Neural progenitor cell (in vitro differentiated cells): ENCODE data around the gene ESYT3. TPM values are rescaled to one million over a fixed set of nuclear protein-coding genes. Genes with fewer than 3 reads are reported as not detected.

Source experiments
- DNase-seq: peaks from one replicate; pipeline ENCODE4 v3.0.0-alpha.2; 2016; ENCODE audit warnings: low spot score
- H2AFZ ChIP-seq: fragments of 200-600 bp; sonication (generic); replicated peaks from 2 replicates; pipeline ENCODE4 v1.6.1; 2016; ENCODE audit warnings: antibody characterized with exemption
- H3F3A ChIP-seq: fragments of 200-600 bp; sonication (generic); 2 replicates; pipeline ENCODE4 v1.6.1; 2016; ENCODE audit warnings: antibody characterized with exemption, low read depth
- H3K27ac ChIP-seq: fragments of 200-600 bp; sonication (generic); 2 replicates; pipeline ENCODE4 v1.5.1; 2016; ENCODE audit warnings: mild to moderate bottlenecking
- H3K27me3 ChIP-seq: fragments of 200-600 bp; sonication (generic); 2 replicates; pipeline ENCODE4 v1.6.1; 2016; ENCODE audit warnings: mild to moderate bottlenecking, moderate library complexity
- H3K36me3 ChIP-seq: fragments of 200-600 bp; sonication (generic); 2 replicates; pipeline ENCODE4 v1.5.1; 2016
- H3K4me1 ChIP-seq: fragments of 200-600 bp; sonication (generic); 2 replicates; pipeline ENCODE4 v1.6.1; 2016; ENCODE audit warnings: mixed run types
- H3K4me2 ChIP-seq: fragments of 200-600 bp; sonication (generic); 2 replicates; pipeline ENCODE4 v1.6.1; 2016
- H3K4me3 ChIP-seq: fragments of 200-600 bp; sonication (generic); 2 replicates; pipeline ENCODE4 v1.5.1; 2016
- H3K79me2 ChIP-seq: fragments of 200-600 bp; sonication (generic); 2 replicates; pipeline ENCODE4 v1.6.1; 2016; ENCODE audit warnings: low read depth
- H3K9ac ChIP-seq: fragments of 200-600 bp; sonication (generic); 2 replicates; pipeline ENCODE4 v1.6.1; 2016
- H3K9me3 ChIP-seq: fragments of 200-600 bp; sonication (generic); 2 replicates; pipeline ENCODE4 v1.5.1; 2016; ENCODE audit warnings: low read depth
- H4K20me1 ChIP-seq: fragments of 200-600 bp; sonication (generic); 2 replicates; pipeline ENCODE4 v1.6.1; 2016; ENCODE audit warnings: low read depth
- H3K27ac Mint-ChIP-seq: 3 replicates; pipeline ENCODE4 v1.8.0; 2021; ENCODE audit warnings: mixed read lengths
- H3K27me3 Mint-ChIP-seq: 2 replicates; pipeline ENCODE4 v1.8.0; 2022; ENCODE audit warnings: low read depth, mild to moderate bottlenecking, inconsistent platforms, moderate library complexity, mixed read lengths; ENCODE audit not compliant: insufficient read depth
- H3K36me3 Mint-ChIP-seq: 3 replicates; pipeline ENCODE4 v1.8.0; 2021; ENCODE audit warnings: mixed read lengths
- H3K4me1 Mint-ChIP-seq: 3 replicates; pipeline ENCODE4 v1.8.0; 2021; ENCODE audit warnings: mixed read lengths
- H3K4me3 Mint-ChIP-seq: 3 replicates; pipeline ENCODE4 v1.8.0; 2021; ENCODE audit warnings: mild to moderate bottlenecking, moderate library complexity, mixed read lengths
- H3K9me3 Mint-ChIP-seq: 3 replicates; pipeline ENCODE4 v1.8.0; 2020; ENCODE audit warnings: mixed read lengths
- EZH2 ChIP-seq: fragments of 200-600 bp; sonication (generic); IDR thresholded peaks from 2 replicates; pipeline ENCODE4 v1.6.1; 2017; ENCODE audit warnings: antibody characterized with exemption, mild to moderate bottlenecking, moderate library complexity
- EZH2phosphoT487 ChIP-seq: fragments of 200-600 bp; sonication (generic); IDR thresholded peaks from 2 replicates; pipeline ENCODE4 v1.6.1; 2017; ENCODE audit warnings: antibody characterized with exemption
- total RNA-seq: library from RNA; depleted of rRNA; stranded (reverse); fragments of >200 nt; gene quantifications from 2 replicates; pipeline ENCODE4 v1.2.3, GENCODE V29; 2015; ENCODE audit warnings: low replicate concordance
- TF ChIP-seq, protein P1 (sequence below): fragments of 200-600 bp; sonication (generic); IDR thresholded peaks from 2 replicates; pipeline ENCODE4 v1.5.1; 2017; ENCODE audit warnings: antibody characterized with exemption, mild to moderate bottlenecking

ESYT3 gene
- total RNA-seq, 1 donor from 2014 or later: 1.4 TPM

GRCh38 chr3:138405486-138405885 is 28.9 kb upstream of the ESYT3 start:
- Histone ChIP-seq H3K9me3 (no peaks in the 10 kb centered on the region), H3K27me3 (no peaks in the 10 kb centered on the region), H3K9ac (no peak overlapping the region), H3K4me3 (no peak overlapping the region), H3K27ac (no peak overlapping the region), H2AFZ (no peak overlapping the region), H3K79me2 (no peaks in the 10 kb centered on the region), H3K4me1 (peaks cover 7% of the 10 kb centered on the region), H3K36me3 (no peaks in the 10 kb centered on the region), H4K20me1 (no peaks in the 10 kb centered on the region), H3K4me2 (no peak overlapping the region), H3F3A (no peaks in the 10 kb centered on the region)
- Mint-ChIP-seq H3K9me3 (no peaks in the 10 kb centered on the region), H3K36me3 (peaks cover 17% of the 10 kb centered on the region), H3K27me3 (peaks cover 4% of the 10 kb centered on the region), H3K4me3 (no peak overlapping the region), H3K4me1 (no peaks in the 10 kb centered on the region), H3K27ac (no peak overlapping the region)
- TF ChIP-seq, protein P1, sequence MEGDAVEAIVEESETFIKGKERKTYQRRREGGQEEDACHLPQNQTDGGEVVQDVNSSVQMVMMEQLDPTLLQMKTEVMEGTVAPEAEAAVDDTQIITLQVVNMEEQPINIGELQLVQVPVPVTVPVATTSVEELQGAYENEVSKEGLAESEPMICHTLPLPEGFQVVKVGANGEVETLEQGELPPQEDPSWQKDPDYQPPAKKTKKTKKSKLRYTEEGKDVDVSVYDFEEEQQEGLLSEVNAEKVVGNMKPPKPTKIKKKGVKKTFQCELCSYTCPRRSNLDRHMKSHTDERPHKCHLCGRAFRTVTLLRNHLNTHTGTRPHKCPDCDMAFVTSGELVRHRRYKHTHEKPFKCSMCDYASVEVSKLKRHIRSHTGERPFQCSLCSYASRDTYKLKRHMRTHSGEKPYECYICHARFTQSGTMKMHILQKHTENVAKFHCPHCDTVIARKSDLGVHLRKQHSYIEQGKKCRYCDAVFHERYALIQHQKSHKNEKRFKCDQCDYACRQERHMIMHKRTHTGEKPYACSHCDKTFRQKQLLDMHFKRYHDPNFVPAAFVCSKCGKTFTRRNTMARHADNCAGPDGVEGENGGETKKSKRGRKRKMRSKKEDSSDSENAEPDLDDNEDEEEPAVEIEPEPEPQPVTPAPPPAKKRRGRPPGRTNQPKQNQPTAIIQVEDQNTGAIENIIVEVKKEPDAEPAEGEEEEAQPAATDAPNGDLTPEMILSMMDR: no peak
- TF ChIP-seq EZH2phosphoT487 (no peak), EZH2 (no peak)
- DNase-seq: no peak

- DNase-seq: no peak
- H3K4me3 Mint-ChIP-seq: no peak overlapping the region
- no peaks in the 10 kb centered on the region for H3K36me3 ChIP-seq
- no peak overlapping the region for H3K27ac ChIP-seq
- H3K4me1 ChIP-seq: peaks cover 7% of the 10 kb centered on the region
- peaks cover 6% of the 10 kb centered on the region for H3K27me3 Mint-ChIP-seq
- H3F3A ChIP-seq: no peaks in the 10 kb centered on the region
- H3K36me3 Mint-ChIP-seq: peaks cover 9% of the 10 kb centered on the region
- no peaks in the 10 kb centered on the region for H3K9me3 Mint-ChIP-seq
- H3K9me3 ChIP-seq: no peaks in the 10 kb centered on the region
- H3K4me3 ChIP-seq: no peak overlapping the region
- no peak overlapping the region for H3K9ac ChIP-seq
- H3K27ac Mint-ChIP-seq: no peak overlapping the region
- H2AFZ ChIP-seq: no peak overlapping the region
- H4K20me1 ChIP-seq: no peaks in the 10 kb centered on the region
- TF ChIP-seq EZH2 (no peak), EZH2phosphoT487 (no peak)
- H3K79me2 ChIP-seq: no peaks in the 10 kb centered on the region
- H3K27me3 ChIP-seq: no peaks in the 10 kb centered on the region
- H3K4me2 ChIP-seq: no peak overlapping the region
- H3K4me1 Mint-ChIP-seq: no peaks in the 10 kb centered on the region
Observed at GRCh38 chr3:138406606-138407005, 27.8 kb upstream of the ESYT3 start.

- TF ChIP-seq, protein P1: no peak
- no peak for TF ChIP-seq EZH2phosphoT487
- Mint-ChIP-seq H3K27me3 (peaks cover 4% of the 10 kb centered on the region), H3K4me3 (no peak overlapping the region), H3K36me3 (peaks cover 9% of the 10 kb centered on the region), H3K4me1 (no peaks in the 10 kb centered on the region), H3K9me3 (no peaks in the 10 kb centered on the region), H3K27ac (no peak overlapping the region)
- H3K4me1 ChIP-seq: peaks cover 7% of the 10 kb centered on the region
- H4K20me1 ChIP-seq: no peaks in the 10 kb centered on the region
- H2AFZ ChIP-seq: no peak overlapping the region
- H3K9ac ChIP-seq: no peak overlapping the region
- no peaks in the 10 kb centered on the region for H3F3A ChIP-seq
- DNase-seq: no peak
- no peak overlapping the region for H3K4me3 ChIP-seq
- H3K27me3 ChIP-seq: no peaks in the 10 kb centered on the region
- H3K27ac ChIP-seq: no peak overlapping the region
- no peaks in the 10 kb centered on the region for H3K79me2 ChIP-seq
- H3K36me3 ChIP-seq: no peaks in the 10 kb centered on the region
- H3K4me2 ChIP-seq: no peak overlapping the region
- H3K9me3 ChIP-seq: no peaks in the 10 kb centered on the region
Observed at GRCh38 chr3:138407236-138407907, 27.0 kb upstream of the ESYT3 start.

DNA sequence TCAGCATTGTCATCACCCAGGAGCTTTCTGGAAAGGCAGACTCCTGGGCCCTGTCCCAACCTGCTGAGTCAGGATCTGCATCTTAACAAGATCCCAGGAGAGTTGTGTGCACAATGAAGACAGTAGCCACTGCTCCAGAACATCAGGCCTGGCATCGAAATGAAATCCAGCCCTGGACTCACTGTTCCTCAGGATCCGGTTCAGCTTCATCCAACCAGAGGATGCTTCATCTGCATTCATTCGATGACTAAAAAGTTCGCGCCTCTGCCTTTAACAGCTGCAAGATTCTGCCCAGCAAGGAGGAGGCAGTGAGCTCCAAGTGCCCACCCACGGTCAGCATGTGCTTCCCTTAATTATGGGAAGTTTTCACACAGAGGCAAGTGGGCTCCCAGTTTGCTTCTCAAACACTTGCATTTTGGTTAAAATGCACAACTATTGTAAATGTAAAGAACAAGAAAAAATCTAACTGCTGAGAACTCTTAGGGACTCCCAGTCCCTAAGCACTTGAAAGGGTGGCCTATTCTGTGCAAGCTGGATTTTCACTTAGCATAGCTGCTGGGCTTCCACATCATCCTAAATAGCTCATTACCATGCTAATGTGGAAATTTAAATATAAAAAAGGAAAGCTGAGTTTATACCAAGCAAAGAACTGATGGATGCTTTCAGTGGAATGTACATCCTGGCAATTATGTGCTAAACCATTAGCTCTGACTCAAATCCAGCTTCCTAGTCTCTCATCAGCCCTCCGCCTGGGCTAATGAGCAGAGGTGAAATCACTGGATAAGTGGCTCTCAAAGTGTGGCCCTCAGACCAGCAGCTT is 25.5 kb upstream of the ESYT3 start:
- Histone ChIP-seq H3K27me3 (no peaks in the 10 kb centered on the region), H3K36me3 (no peaks in the 10 kb centered on the region), H4K20me1 (no peaks in the 10 kb centered on the region), H3K4me3 (no peak overlapping the region), H3K4me1 (no peaks in the 10 kb centered on the region), H2AFZ (no peak overlapping the region), H3K79me2 (no peaks in the 10 kb centered on the region), H3K9ac (no peak overlapping the region), H3F3A (no peaks in the 10 kb centered on the region), H3K4me2 (no peak overlapping the region), H3K9me3 (no peaks in the 10 kb centered on the region), H3K27ac (no peak overlapping the region)
- DNase-seq: no peak
- Mint-ChIP-seq H3K4me1 (no peaks in the 10 kb centered on the region), H3K27me3 (peaks cover 4% of the 10 kb centered on the region), H3K9me3 (no peaks in the 10 kb centered on the region), H3K4me3 (no peak overlapping the region), H3K36me3 (peaks cover 6% of the 10 kb centered on the region), H3K27ac (no peak overlapping the region)
- no peak for TF ChIP-seq EZH2
- TF ChIP-seq EZH2phosphoT487: no peak
- TF ChIP-seq, protein P1: no peak
